ENCODE data around the gene CHST10. TPM values are rescaled to one million over a fixed set of nuclear protein-coding genes. Genes with fewer than 3 reads are reported as not detected.

CHST10 gene
- total and polyA plus RNA-seq, 10 of the 15 experiments (the other 5 are each of a cell fraction or from before 2014, with no cell fraction given), result 2.0 to 22.5 (median 15.7) TPM

DNA sequence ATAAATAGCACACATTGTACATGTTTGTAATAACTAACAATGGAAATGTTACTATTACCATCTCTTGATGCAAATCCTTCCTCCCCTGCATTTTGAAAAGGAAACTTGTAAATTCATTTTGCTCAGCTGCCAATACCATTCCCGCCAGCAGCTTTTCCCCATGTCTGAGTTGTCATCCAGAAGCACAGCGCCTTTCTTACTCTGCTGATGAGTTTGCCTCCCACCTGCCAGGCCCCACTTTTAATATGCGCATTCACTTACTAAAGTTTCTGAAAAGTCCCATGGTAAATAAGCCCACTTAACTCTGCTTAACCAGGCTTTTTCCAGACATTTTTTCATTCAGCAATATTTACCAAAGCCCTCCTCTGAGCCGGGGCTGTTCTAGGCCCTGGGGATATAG, 3.9 kb downstream of the CHST10 start:
- RAD21 ChIA-PET (ENCODE audit: unreplicated experiment), result interaction anchor here (1.4 to 1.6 kb wide), 2 partner anchors 17 to 19 kb away, joined by 3 to 4 read pairs; no protein-coding TSS in a partner anchor
- Histone ChIP-seq H3K9me3 (replicated peaks; ENCODE audit: control insufficient read depth, insufficient read depth, low read length) (no peaks in the 10 kb centered on the region), H3K4me3 (no peak overlapping the region), H2AFZ (ENCODE audit: control insufficient read depth, low read depth, low read length) (no peak overlapping the region), H3K27me3 (replicated peaks in 1 of 2; ENCODE audit: control insufficient read depth in 2 of 2, insufficient read depth in 2 of 2, low read length in 1 of 2) (no peaks in the 10 kb centered on the region), H3K36me3 (ENCODE audit: control insufficient read depth in 2 of 2, insufficient read depth in 2 of 2, low read length in 1 of 2) (peaks cover 0 to 4% of the 10 kb centered on the region in 2 experiments; a peak in 2 of 4 replicates), H4K20me1 (ENCODE audit: control insufficient read depth, insufficient read depth) (no peaks in the 10 kb centered on the region), H3K79me2 (ENCODE audit: control insufficient read depth, insufficient read depth, low read length) (peaks cover 19% of the 10 kb centered on the region), H3K4me2 (ENCODE audit: control insufficient read depth, insufficient read depth) (no peak overlapping the region), H3K4me1 (ENCODE audit: control insufficient read depth, insufficient read depth, low read length) (peaks cover 3% of the 10 kb centered on the region; the same call in 1 of the 2 replicates), H3K27ac (ENCODE audit: control insufficient read depth, insufficient read depth) (no peak overlapping the region), H3K9ac (ENCODE audit: control insufficient read depth, insufficient read depth, low read length) (no peak overlapping the region)
- no peak for TF ChIP-seq KAT2A (conservative IDR thresholded peaks at IDR 0.05; ENCODE audit: control insufficient read depth, low read depth, low read length)
- TF ChIP-seq, protein P1, sequence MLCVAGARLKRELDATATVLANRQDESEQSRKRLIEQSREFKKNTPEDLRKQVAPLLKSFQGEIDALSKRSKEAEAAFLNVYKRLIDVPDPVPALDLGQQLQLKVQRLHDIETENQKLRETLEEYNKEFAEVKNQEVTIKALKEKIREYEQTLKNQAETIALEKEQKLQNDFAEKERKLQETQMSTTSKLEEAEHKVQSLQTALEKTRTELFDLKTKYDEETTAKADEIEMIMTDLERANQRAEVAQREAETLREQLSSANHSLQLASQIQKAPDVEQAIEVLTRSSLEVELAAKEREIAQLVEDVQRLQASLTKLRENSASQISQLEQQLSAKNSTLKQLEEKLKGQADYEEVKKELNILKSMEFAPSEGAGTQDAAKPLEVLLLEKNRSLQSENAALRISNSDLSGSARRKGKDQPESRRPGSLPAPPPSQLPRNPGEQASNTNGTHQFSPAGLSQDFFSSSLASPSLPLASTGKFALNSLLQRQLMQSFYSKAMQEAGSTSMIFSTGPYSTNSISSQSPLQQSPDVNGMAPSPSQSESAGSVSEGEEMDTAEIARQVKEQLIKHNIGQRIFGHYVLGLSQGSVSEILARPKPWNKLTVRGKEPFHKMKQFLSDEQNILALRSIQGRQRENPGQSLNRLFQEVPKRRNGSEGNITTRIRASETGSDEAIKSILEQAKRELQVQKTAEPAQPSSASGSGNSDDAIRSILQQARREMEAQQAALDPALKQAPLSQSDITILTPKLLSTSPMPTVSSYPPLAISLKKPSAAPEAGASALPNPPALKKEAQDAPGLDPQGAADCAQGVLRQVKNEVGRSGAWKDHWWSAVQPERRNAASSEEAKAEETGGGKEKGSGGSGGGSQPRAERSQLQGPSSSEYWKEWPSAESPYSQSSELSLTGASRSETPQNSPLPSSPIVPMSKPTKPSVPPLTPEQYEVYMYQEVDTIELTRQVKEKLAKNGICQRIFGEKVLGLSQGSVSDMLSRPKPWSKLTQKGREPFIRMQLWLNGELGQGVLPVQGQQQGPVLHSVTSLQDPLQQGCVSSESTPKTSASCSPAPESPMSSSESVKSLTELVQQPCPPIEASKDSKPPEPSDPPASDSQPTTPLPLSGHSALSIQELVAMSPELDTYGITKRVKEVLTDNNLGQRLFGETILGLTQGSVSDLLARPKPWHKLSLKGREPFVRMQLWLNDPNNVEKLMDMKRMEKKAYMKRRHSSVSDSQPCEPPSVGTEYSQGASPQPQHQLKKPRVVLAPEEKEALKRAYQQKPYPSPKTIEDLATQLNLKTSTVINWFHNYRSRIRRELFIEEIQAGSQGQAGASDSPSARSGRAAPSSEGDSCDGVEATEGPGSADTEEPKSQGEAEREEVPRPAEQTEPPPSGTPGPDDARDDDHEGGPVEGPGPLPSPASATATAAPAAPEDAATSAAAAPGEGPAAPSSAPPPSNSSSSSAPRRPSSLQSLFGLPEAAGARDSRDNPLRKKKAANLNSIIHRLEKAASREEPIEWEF (IDR thresholded peaks at IDR 0.05; ENCODE audit: insufficient replicate concordance, low read depth, low read length), result no peak
- TF ChIP-seq STAT3 (IDR thresholded peaks at IDR 0.05; ENCODE audit: low read depth, low read length), result no peak
- TF ChIP-seq, protein P2, sequence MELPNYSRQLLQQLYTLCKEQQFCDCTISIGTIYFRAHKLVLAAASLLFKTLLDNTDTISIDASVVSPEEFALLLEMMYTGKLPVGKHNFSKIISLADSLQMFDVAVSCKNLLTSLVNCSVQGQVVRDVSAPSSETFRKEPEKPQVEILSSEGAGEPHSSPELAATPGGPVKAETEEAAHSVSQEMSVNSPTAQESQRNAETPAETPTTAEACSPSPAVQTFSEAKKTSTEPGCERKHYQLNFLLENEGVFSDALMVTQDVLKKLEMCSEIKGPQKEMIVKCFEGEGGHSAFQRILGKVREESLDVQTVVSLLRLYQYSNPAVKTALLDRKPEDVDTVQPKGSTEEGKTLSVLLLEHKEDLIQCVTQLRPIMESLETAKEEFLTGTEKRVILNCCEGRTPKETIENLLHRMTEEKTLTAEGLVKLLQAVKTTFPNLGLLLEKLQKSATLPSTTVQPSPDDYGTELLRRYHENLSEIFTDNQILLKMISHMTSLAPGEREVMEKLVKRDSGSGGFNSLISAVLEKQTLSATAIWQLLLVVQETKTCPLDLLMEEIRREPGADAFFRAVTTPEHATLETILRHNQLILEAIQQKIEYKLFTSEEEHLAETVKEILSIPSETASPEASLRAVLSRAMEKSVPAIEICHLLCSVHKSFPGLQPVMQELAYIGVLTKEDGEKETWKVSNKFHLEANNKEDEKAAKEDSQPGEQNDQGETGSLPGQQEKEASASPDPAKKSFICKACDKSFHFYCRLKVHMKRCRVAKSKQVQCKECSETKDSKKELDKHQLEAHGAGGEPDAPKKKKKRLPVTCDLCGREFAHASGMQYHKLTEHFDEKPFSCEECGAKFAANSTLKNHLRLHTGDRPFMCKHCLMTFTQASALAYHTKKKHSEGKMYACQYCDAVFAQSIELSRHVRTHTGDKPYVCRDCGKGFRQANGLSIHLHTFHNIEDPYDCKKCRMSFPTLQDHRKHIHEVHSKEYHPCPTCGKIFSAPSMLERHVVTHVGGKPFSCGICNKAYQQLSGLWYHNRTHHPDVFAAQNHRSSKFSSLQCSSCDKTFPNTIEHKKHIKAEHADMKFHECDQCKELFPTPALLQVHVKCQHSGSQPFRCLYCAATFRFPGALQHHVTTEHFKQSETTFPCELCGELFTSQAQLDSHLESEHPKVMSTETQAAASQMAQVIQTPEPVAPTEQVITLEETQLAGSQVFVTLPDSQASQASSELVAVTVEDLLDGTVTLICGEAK (IDR thresholded peaks at IDR 0.05; ENCODE audit: borderline replicate concordance), result no peak
- TF ChIP-seq NFIC (IDR thresholded peaks at IDR 0.05; ENCODE audit: low read depth, low read length), result no peak
- TF ChIP-seq CBX5 (IDR thresholded peaks at IDR 0.05; ENCODE audit: low read depth), result no peak
- no peak for TF ChIP-seq EGR1 (IDR thresholded peaks at IDR 0.05; ENCODE audit: borderline replicate concordance in 1 of 2, low read depth in 2 of 2, low read length in 2 of 2)
- no peak for TF ChIP-seq TCF7 (IDR thresholded peaks at IDR 0.05; ENCODE audit: borderline replicate concordance)
- TF ChIP-seq RAD51 (IDR thresholded peaks at IDR 0.05), result no peak
- TF ChIP-seq, protein P3, sequence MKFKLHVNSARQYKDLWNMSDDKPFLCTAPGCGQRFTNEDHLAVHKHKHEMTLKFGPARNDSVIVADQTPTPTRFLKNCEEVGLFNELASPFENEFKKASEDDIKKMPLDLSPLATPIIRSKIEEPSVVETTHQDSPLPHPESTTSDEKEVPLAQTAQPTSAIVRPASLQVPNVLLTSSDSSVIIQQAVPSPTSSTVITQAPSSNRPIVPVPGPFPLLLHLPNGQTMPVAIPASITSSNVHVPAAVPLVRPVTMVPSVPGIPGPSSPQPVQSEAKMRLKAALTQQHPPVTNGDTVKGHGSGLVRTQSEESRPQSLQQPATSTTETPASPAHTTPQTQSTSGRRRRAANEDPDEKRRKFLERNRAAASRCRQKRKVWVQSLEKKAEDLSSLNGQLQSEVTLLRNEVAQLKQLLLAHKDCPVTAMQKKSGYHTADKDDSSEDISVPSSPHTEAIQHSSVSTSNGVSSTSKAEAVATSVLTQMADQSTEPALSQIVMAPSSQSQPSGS (IDR thresholded peaks at IDR 0.05; ENCODE audit: low read length), result no peak
- no peak for TF ChIP-seq SMARCA5 (IDR thresholded peaks at IDR 0.05)
- no peak for TF ChIP-seq EED (IDR thresholded peaks at IDR 0.05; ENCODE audit: low read depth)
- no peak for TF ChIP-seq POU2F2 (IDR thresholded peaks at IDR 0.05; ENCODE audit: borderline replicate concordance, low read depth, low read length)
- TF ChIP-seq MEF2B (IDR thresholded peaks at IDR 0.05; ENCODE audit: partially characterized antibody, poor library complexity, severe bottlenecking), result no peak
- no peak for FAIRE-seq
- CTCF ChIA-PET, result interaction anchor here (3.6 kb wide), 1 partner anchor 18 kb away, joined by 15 read pairs; no protein-coding TSS in a partner anchor
- 95% methylated on average over 4 of the region's 4 CpGs for WGBS (ENCODE audit: insufficient coverage, insufficient replicate concordance, low lambda C conversion rate, missing lambda C conversion rate)
- BruUV-seq (replicated peaks), result no TSS peak
- no peak for DNase-seq (ENCODE audit: low read depth, low spot score)
- POLR2A ChIA-PET, result interaction anchor here (1.0 kb wide), 1 partner anchor 9 kb away, joined by 4 read pairs; no protein-coding TSS in a partner anchor
- ATAC-seq, result no peak
- intact Hi-C loops (cut with micrococcal nuclease; ENCODE audit: unreplicated experiment), result no loop called here
- SMC1A ChIA-PET (ENCODE audit: uncharacterized antibody, unreplicated experiment), result interaction anchor here (1.6 kb wide), 1 partner anchor 15 kb away, joined by 4 read pairs; no protein-coding TSS in a partner anchor
- in situ Hi-C loops (cut with MboI), result no loop called here

Measured in GM12878 (cell line).